HepG2 (cell line): ENCODE measurements around the gene C22orf15. TPM values are rescaled to one million over a fixed set of nuclear protein-coding genes. Genes with fewer than 3 reads are reported as not detected.

ENCODE experiments used
- ATAC-seq: fragments of 200-7000 bp; cut with Tn5 transposase; 3 replicates; pipeline ENCODE4 v1.9.1; 2020; ENCODE audit warnings: mild to moderate bottlenecking, moderate library complexity
- BruUV-seq: library from RNA; stranded (reverse); fragments of 400-500 nt; replicated peaks from 2 replicates; lab custom pipeline; 2021; lab: Mats Ljungman, UMichigan
- CTCF ChIA-PET: fragments of 300-600 bp; formaldehyde crosslinking; extraction: SDS; loops from one replicate; lab custom pipeline; 2021; ENCODE audit warnings: low total read pairs, inconsistent platforms, low intra/inter-chr PET ratio; lab: Yijun Ruan, JAX
- POLR2A ChIA-PET: fragments of 350-600 bp; sonication (Branson Sonifier 250); formaldehyde crosslinking; loops from one replicate; lab custom pipeline; 2020; ENCODE audit warnings: antibody characterized with exemption, inconsistent platforms; lab: Yijun Ruan, JAX
- DNase-seq: peaks from one replicate; pipeline ENCODE4 v3.0.0-alpha.2; 2015; ENCODE audit warnings: low spot score
- FAIRE-seq: peaks from 3 replicates; lab custom pipeline; 2011; peaks lifted over from hg19 to GRCh38; lab: Jason Lieb, UNC
- H2AFZ ChIP-seq: one replicate; pipeline ENCODE4 v1.6.1; 2011; ENCODE audit warnings: low read length, inconsistent platforms
- H3K27ac ChIP-seq: fragments of 300-600 bp; 3 replicates; pipeline ENCODE4 v1.8.0; 2011; ENCODE audit warnings: mixed run types, mild to moderate bottlenecking, mixed read lengths, low read length, inconsistent platforms; ENCODE audit not compliant: insufficient read depth; ENCODE audit errors: extremely low read length
- H3K27me3 ChIP-seq, 2 experiments: fragments of 200-600 bp in 1 of 2; 2 replicates in 1 of 2; 3 replicates in 1 of 2; pipeline versions ENCODE4 v1.6.0 to v1.8.0; 2011; ENCODE audit warnings: low read length in 2 of 2, mild to moderate bottlenecking in 2 of 2, moderate library complexity in 2 of 2, inconsistent platforms in 1 of 2; ENCODE audit not compliant: insufficient read depth in 2 of 2, control insufficient read depth in 1 of 2
- H3K36me3 ChIP-seq, 2 experiments: fragments of 200-600 bp in 1 of 2; replicated peaks in 1 of 2; 2 replicates in 1 of 2; 3 replicates in 1 of 2; pipeline versions ENCODE4 v1.5.1 to v1.8.0; 2011; ENCODE audit warnings: low read length in 2 of 2, inconsistent platforms in 1 of 2; ENCODE audit not compliant: insufficient read depth in 2 of 2, control insufficient read depth in 1 of 2
- H3K4me1 ChIP-seq: 2 replicates; pipeline ENCODE4 v1.5.1; 2012; ENCODE audit warnings: low read length, inconsistent platforms; ENCODE audit not compliant: insufficient read depth
- H3K4me2 ChIP-seq: 2 replicates; pipeline ENCODE4 v1.6.0; 2011; ENCODE audit warnings: low read depth, low read length, inconsistent platforms
- H3K4me3 ChIP-seq, 3 experiments: fragments of 200-600 bp in 1 of 3; sonication (generic), shearing (Covaris generic) in 1 of 3; replicated peaks in 1 of 3; 2 replicates each; pipeline ENCODE4 v1.5.1; 2011 to 2016; ENCODE audit warnings: low read length in 3 of 3, inconsistent platforms in 2 of 3, low read depth in 2 of 3, mild to moderate bottlenecking in 2 of 3, control low read depth in 1 of 3, mixed read lengths in 1 of 3; ENCODE audit not compliant: insufficient read depth in 1 of 3
- H3K79me2 ChIP-seq: one replicate; pipeline ENCODE4 v1.6.1; 2011; ENCODE audit warnings: low read length, inconsistent platforms; ENCODE audit not compliant: insufficient read depth
- H3K9ac ChIP-seq: 2 replicates; pipeline ENCODE4 v1.6.0; 2011; ENCODE audit warnings: mild to moderate bottlenecking, low read depth, low read length, inconsistent platforms; ENCODE audit not compliant: insufficient read depth
- H3K9me3 ChIP-seq: 2 replicates; pipeline ENCODE4 v1.5.1; 2012; ENCODE audit warnings: mild to moderate bottlenecking, low read length
- H4K20me1 ChIP-seq: 2 replicates; pipeline ENCODE4 v1.6.0; 2011; ENCODE audit warnings: inconsistent platforms, mild to moderate bottlenecking, low read length, moderate library complexity; ENCODE audit not compliant: insufficient read depth
- ARNT2 ChIP-seq: sonication (generic); formaldehyde crosslinking; IDR thresholded peaks from 2 replicates; pipeline ENCODE4 v1.8.0; 2022; ENCODE audit warnings: mild to moderate bottlenecking, low read depth, missing genetic modification reagents, moderate library complexity
- CBX5 ChIP-seq: sonication (generic); formaldehyde crosslinking; IDR thresholded peaks from 2 replicates; pipeline ENCODE4 v1.4.0; 2020; ENCODE audit warnings: missing genetic modification reagents, borderline replicate concordance
- CCDC6 ChIP-seq: sonication (generic); formaldehyde crosslinking; IDR thresholded peaks from 2 replicates; pipeline ENCODE4 v1.8.1; 2022; ENCODE audit warnings: mild to moderate bottlenecking, missing genetic modification reagents, moderate library complexity
- CEBPB ChIP-seq: IDR thresholded peaks from 2 replicates; pipeline ENCODE4 v1.6.1; 2011; ENCODE audit warnings: low read depth, low read length, improper control_type of control experiment, borderline replicate concordance
- FOXA3 ChIP-seq: IDR thresholded peaks from 2 replicates; pipeline ENCODE4 v1.6.1; 2016; ENCODE audit warnings: missing genetic modification reagents, missing compliant biosample characterization
- FOXK1 ChIP-seq: sonication (generic); formaldehyde crosslinking; IDR thresholded peaks from 2 replicates; pipeline ENCODE4 v1.4.0; 2020; ENCODE audit warnings: low read depth, missing genetic modification reagents, borderline replicate concordance
- FOXP1 ChIP-seq, 2 experiments: fragments of 450-650 bp in 1 of 2; IDR thresholded peaks; 2 replicates each; pipeline ENCODE4 v1.6.1; 2017 to 2018; ENCODE audit warnings: antibody characterized with exemption in 1 of 2
- HOXA5 ChIP-seq: sonication (generic); formaldehyde crosslinking; IDR thresholded peaks from 2 replicates; pipeline ENCODE4 v1.4.0; 2020; ENCODE audit warnings: missing genetic modification reagents
- KAT7 ChIP-seq: IDR thresholded peaks from 2 replicates; pipeline ENCODE4 v1.6.1; 2018; ENCODE audit warnings: borderline replicate concordance, missing compliant biosample characterization
- MTF2 ChIP-seq: sonication (generic); formaldehyde crosslinking; IDR thresholded peaks from 2 replicates; pipeline ENCODE4 v1.5.0; 2020; ENCODE audit warnings: missing genetic modification reagents, borderline replicate concordance
- POLR2AphosphoS2 ChIP-seq: IDR thresholded peaks from 2 replicates; pipeline ENCODE4 v1.6.1; 2011; ENCODE audit warnings: low read depth, low read length, improper control_type of control experiment
- RARA ChIP-seq: IDR thresholded peaks from 2 replicates; pipeline ENCODE4 v1.6.1; 2016; ENCODE audit warnings: missing genetic modification reagents, missing compliant biosample characterization
- RARG ChIP-seq: sonication (generic); formaldehyde crosslinking; IDR thresholded peaks from 2 replicates; pipeline ENCODE4 v1.4.0; 2020; ENCODE audit warnings: low read depth, mild to moderate bottlenecking, missing genetic modification reagents
- SAP130 ChIP-seq: IDR thresholded peaks from 2 replicates; pipeline ENCODE4 v1.6.1; 2016; ENCODE audit warnings: low read depth
- SOX5 ChIP-seq: IDR thresholded peaks from 2 replicates; pipeline ENCODE4 v1.6.1; 2016; ENCODE audit warnings: borderline replicate concordance
- SOX6 ChIP-seq, 2 experiments: fragments of 450-650 bp in 1 of 2; sonication (generic) in 1 of 2; formaldehyde crosslinking in 1 of 2; IDR thresholded peaks; 2 replicates each; pipeline versions ENCODE4 v1.4.0 to v1.6.1; 2017 to 2020; ENCODE audit warnings: antibody characterized with exemption in 1 of 2, mild to moderate bottlenecking in 1 of 2, missing genetic modification reagents in 1 of 2
- ZNF331 ChIP-seq: sonication (generic); formaldehyde crosslinking; IDR thresholded peaks from 2 replicates; pipeline ENCODE4 v1.4.0; 2020; ENCODE audit warnings: missing genetic modification reagents
- ZNF335 ChIP-seq: sonication (generic); formaldehyde crosslinking; IDR thresholded peaks from 2 replicates; pipeline ENCODE4 v1.4.0; 2020; ENCODE audit warnings: missing genetic modification reagents
- ZNF552 ChIP-seq: sonication (generic); formaldehyde crosslinking; IDR thresholded peaks from 2 replicates; pipeline ENCODE4 v1.9.0; 2022; ENCODE audit warnings: missing genetic modification reagents, mild to moderate bottlenecking, borderline replicate concordance
- ZNF562 ChIP-seq: sonication (generic); formaldehyde crosslinking; IDR thresholded peaks from 2 replicates; pipeline ENCODE4 v1.8.0; 2022; ENCODE audit warnings: missing genetic modification reagents, borderline replicate concordance
- WGBS: methylation state at CpG from one replicate; pipeline ENCODE4 v1.1.6; 2017; ENCODE audit warnings: low lambda C conversion rate; 5-methylcytosine and 5-hydroxymethylcytosine counted together
- in situ Hi-C: cut with HindIII; loops from 2 replicates; pipeline ENCODE4 v1.10.0; 2017; ENCODE audit warnings: low pct_unique_long_range_greater_than_20kb; ENCODE audit not compliant: extremely low pct_ligation_motif_present
- intact Hi-C: fragments of 100-400 bp; cut with micrococcal nuclease; formaldehyde crosslinking; loops from one replicate; pipeline ENCODE4 v1.10.0; 2022; ENCODE audit not compliant: unreplicated experiment
- polyA plus RNA-seq, 8 experiments: library from polyadenylated mRNA; depleted of rRNA in 3 of 8; stranded (reverse) in 7 of 8; unstranded in 1 of 8; fragments of >200 nt; fragmentation: Illumina TruSeq in 4 of 8; extraction: Trizol in 4 of 8; gene quantifications; 2 replicates each; pipeline versions ENCODE4 v1.2.1 to v1.2.3, GENCODE V29; 2011 to 2016; ENCODE audit warnings: low read depth in 4 of 8, missing spikeins in 1 of 8, mixed read lengths in 1 of 8; ENCODE audit not compliant: insufficient read depth in 1 of 8
- total RNA-seq, 5 experiments: library from RNA; depleted of rRNA; stranded (reverse); fragments of >200 nt; fragmentation: Illumina TruSeq; extraction: Trizol; gene quantifications; 2 replicates each; pipeline ENCODE4 v1.2.3, GENCODE V29; 2016; ENCODE audit warnings: low read depth in 1 of 5
- TF ChIP-seq, protein P1 (sequence below), 2 experiments: fragments of 450-650 bp in 1 of 2; sonication (generic) in 1 of 2; formaldehyde crosslinking; IDR thresholded peaks; 2 replicates each; pipeline versions ENCODE4 v1.5.0 to v1.8.0; 2020 to 2022; ENCODE audit warnings: mild to moderate bottlenecking in 1 of 2, missing genetic modification reagents in 1 of 2
- TF ChIP-seq, protein P2 (sequence below): sonication (generic); formaldehyde crosslinking; IDR thresholded peaks from 2 replicates; pipeline ENCODE4 v1.4.0; 2020; ENCODE audit warnings: missing genetic modification reagents

C22orf15 gene
- total and polyA plus RNA-seq, 2 of the 13 experiments (the other 11 are each of a cell fraction or from before 2014, with no cell fraction given) = not detected

DNA sequence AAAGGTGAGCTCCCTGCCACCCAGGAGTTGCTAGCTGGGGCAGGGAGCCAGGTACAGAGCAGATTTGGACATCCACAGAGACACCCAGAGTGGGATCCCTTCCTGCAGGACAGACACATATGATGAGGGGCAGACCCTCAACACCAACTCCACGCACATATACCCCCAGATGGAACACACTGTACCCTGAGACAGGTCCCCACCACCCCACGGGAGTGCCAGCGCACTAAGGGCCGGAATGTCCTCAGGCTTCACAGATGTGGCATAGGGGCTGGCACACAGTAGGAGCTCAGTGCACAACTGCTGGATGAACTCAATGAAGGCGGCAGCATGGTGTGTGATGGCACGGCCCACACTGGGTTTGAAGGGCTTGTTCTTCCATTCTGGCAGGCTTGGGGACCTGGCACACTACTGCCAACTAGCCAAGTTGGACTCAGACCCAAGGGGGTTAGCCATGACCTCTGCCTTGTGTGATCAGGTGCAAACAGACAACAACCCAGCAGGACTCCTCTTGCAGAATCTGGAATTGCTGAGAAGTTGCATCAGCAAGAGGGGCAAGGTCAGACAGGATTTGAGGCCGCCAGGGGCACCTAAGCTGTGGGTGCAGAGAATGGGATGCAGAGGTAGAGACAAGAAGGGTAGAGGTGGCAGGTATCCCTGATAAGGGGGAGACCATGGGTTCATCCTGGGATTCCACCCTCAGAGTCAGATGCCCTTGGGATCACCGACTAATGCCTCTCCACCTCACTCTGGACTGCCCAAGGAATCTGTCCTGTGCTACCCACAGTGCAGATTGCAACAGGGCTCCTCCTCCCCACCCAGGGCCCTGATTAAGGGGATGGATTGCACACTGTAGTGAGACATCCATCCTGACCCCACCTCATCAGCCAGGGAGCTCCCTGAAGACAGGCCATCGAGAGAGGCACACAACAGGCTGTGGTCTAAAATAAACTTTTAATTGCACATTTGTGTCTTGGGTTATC lies 2.4 kb downstream of the C22orf15 start:
- WGBS = 92% methylated on average over 3 of the region's 9 CpGs
- no peak overlapping the region for H2AFZ ChIP-seq
- no peak overlapping the region for H3K4me3 ChIP-seq
- POLR2A ChIA-PET = interaction anchor here (1.0 to 6.9 kb wide), 7 partner anchors 9 to 129 kb away, joined by 3 to 89 read pairs (median 18); partner anchors contain the start of genes MIF, SLC2A11, SMARCB1 and VPREB3
- ATAC-seq = no peak
- H3K79me2 ChIP-seq = peaks cover 7% of the 10 kb centered on the region
- 0 out of 2 replicates have a peak overlapping the region, but pooled peaks have one; percentile 23 for H3K9ac ChIP-seq
- no peaks in the 10 kb centered on the region for H3K27me3 ChIP-seq
- H3K36me3 ChIP-seq = peaks cover 0 to 1% of the 10 kb centered on the region in 2 experiments; a peak in 2 of 5 replicates
- intact Hi-C loops (loop anchor here (5.0 kb wide), 1 partner anchor 82 kb away; no protein-coding TSS in a partner anchor), in situ Hi-C loops (no loop called here)
- no peaks in the 10 kb centered on the region for H4K20me1 ChIP-seq
- CTCF ChIA-PET = no interaction called here
- BruUV-seq = TSS peak; percentile 38
- peak overlapping the region; percentile 50; the same call in 1 of the 2 replicates for H3K4me2 ChIP-seq
- H3K9me3 ChIP-seq = no peaks in the 10 kb centered on the region
- no peak for DNase-seq
- no peak for FAIRE-seq
- peak overlapping the region; percentile 43 for H3K27ac ChIP-seq
- H3K4me1 ChIP-seq = peaks cover 54% of the 10 kb centered on the region
- no peak for TF ChIP-seq ZNF562 (CRISPR knock-in tag)
- TF ChIP-seq ZNF331 (CRISPR knock-in tag) = peak; percentile 45; the same call in 1 of the 2 replicates
- TF ChIP-seq RARG = no peak
- no peak for TF ChIP-seq SOX6 (IDR thresholded peaks at IDR 0.05)
- TF ChIP-seq SOX6 (CRISPR knock-in tag; IDR thresholded peaks at IDR 0.05) = peak; percentile 66
- TF ChIP-seq SAP130 (CRISPR knock-in tag) = peak; percentile 29; the same call in 1 of the 2 replicates
- no peak for TF ChIP-seq ZNF552 (CRISPR knock-in tag)
- no peak for TF ChIP-seq HOXA5 (CRISPR knock-in tag)
- TF ChIP-seq RARA (CRISPR knock-in tag) = peak; percentile 75
- TF ChIP-seq FOXP1 (IDR thresholded peaks at IDR 0.05) = no peak
- peak; percentile 24; the same call in 1 of the 2 replicates for TF ChIP-seq FOXP1 (CRISPR knock-in tag; IDR thresholded peaks at IDR 0.05)
- TF ChIP-seq ARNT2 (CRISPR knock-in tag) = peak; percentile 39; the same call in 1 of the 2 replicates
- TF ChIP-seq ZNF335 (CRISPR knock-in tag) = 0 out of 2 replicates have a peak, but pooled peaks have one; percentile 32
- TF ChIP-seq, protein P1, sequence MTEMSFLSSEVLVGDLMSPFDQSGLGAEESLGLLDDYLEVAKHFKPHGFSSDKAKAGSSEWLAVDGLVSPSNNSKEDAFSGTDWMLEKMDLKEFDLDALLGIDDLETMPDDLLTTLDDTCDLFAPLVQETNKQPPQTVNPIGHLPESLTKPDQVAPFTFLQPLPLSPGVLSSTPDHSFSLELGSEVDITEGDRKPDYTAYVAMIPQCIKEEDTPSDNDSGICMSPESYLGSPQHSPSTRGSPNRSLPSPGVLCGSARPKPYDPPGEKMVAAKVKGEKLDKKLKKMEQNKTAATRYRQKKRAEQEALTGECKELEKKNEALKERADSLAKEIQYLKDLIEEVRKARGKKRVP (CRISPR knock-in tag; IDR thresholded peaks at IDR 0.05) = peak; percentile 53 to 100; a peak in 3 of 4 replicates
- TF ChIP-seq CEBPB = peak; percentile 89
- TF ChIP-seq MTF2 (CRISPR knock-in tag) = no peak
- TF ChIP-seq POLR2AphosphoS2 = no peak
- peak; percentile 50; the same call in 1 of the 2 replicates for TF ChIP-seq CBX5 (CRISPR knock-in tag)
- peak; percentile 69 for TF ChIP-seq FOXA3 (CRISPR knock-in tag)
- TF ChIP-seq SOX5 = peak; percentile 32; the same call in 1 of the 2 replicates
- TF ChIP-seq KAT7 (CRISPR knock-in tag) = 0 out of 2 replicates have a peak, but pooled peaks have one; percentile 48
- TF ChIP-seq CCDC6 (CRISPR knock-in tag) = peak; percentile 77
- TF ChIP-seq FOXK1 (CRISPR knock-in tag) = peak; percentile 82; the same call in 1 of the 2 replicates
- TF ChIP-seq, protein P2, sequence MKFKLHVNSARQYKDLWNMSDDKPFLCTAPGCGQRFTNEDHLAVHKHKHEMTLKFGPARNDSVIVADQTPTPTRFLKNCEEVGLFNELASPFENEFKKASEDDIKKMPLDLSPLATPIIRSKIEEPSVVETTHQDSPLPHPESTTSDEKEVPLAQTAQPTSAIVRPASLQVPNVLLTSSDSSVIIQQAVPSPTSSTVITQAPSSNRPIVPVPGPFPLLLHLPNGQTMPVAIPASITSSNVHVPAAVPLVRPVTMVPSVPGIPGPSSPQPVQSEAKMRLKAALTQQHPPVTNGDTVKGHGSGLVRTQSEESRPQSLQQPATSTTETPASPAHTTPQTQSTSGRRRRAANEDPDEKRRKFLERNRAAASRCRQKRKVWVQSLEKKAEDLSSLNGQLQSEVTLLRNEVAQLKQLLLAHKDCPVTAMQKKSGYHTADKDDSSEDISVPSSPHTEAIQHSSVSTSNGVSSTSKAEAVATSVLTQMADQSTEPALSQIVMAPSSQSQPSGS (CRISPR knock-in tag) = no peak
